Endothelial cell of umbilical vein (primary cell): ENCODE data around the gene TTK. TPM values are rescaled to one million over a fixed set of nuclear protein-coding genes. Genes with fewer than 3 reads are reported as not detected.

Experiments
- BruUV-seq: library from RNA; stranded (reverse); fragments of 400-500 nt; replicated peaks from 2 replicates; lab custom pipeline; 2021; lab: Mats Ljungman, UMichigan
- CTCF ChIA-PET: fragments of 300-600, 350-600 bp; sonication (Branson Sonifier 250); formaldehyde crosslinking; loops from one replicate; lab custom pipeline; 2021; ENCODE audit warnings: antibody characterized with exemption, inconsistent platforms; lab: Charles Lee
- POLR2A ChIA-PET: fragments of 300-600, 350-600 bp; sonication (Branson Sonifier 250); formaldehyde crosslinking; loops from one replicate; lab custom pipeline; 2021; ENCODE audit warnings: antibody characterized with exemption, inconsistent platforms; lab: Charles Lee
- DNase-seq: peaks from one replicate; pipeline ENCODE4 v3.0.0-alpha.2; 2011; ENCODE audit warnings: low read depth, low spot score
- FAIRE-seq: peaks from 2 replicates; lab custom pipeline; 2011; peaks lifted over from hg19 to GRCh38; lab: Jason Lieb, UNC
- H2AFZ ChIP-seq: 2 replicates; pipeline ENCODE4 v1.6.0; 2012; ENCODE audit warnings: low read depth, low read length, control low read depth, inconsistent platforms
- H3K27ac ChIP-seq: 2 replicates; pipeline ENCODE4 v1.5.1; 2011; ENCODE audit warnings: low read depth, mild to moderate bottlenecking, control low read depth, low read length, moderate library complexity; ENCODE audit not compliant: insufficient read depth
- H3K27me3 ChIP-seq, 2 experiments: 2 replicates each; pipeline versions ENCODE4 v1.6.0 to v1.6.1; 2011; ENCODE audit warnings: low read length in 2 of 2, mixed read lengths in 1 of 2; ENCODE audit not compliant: control insufficient read depth in 2 of 2, insufficient read depth in 2 of 2
- H3K36me3 ChIP-seq, 2 experiments: 2 replicates in 1 of 2; 3 replicates in 1 of 2; pipeline ENCODE4 v1.5.1; 2011; ENCODE audit warnings: low read length in 2 of 2, mild to moderate bottlenecking in 1 of 2, moderate library complexity in 1 of 2; ENCODE audit not compliant: control insufficient read depth in 2 of 2, insufficient read depth in 2 of 2; ENCODE audit errors: extremely low read depth in 1 of 2
- H3K4me1 ChIP-seq: 3 replicates; pipeline ENCODE4 v1.5.1; 2011; ENCODE audit warnings: mild to moderate bottlenecking, low read length; ENCODE audit not compliant: control insufficient read depth, insufficient read depth; ENCODE audit errors: extremely low read depth
- H3K4me2 ChIP-seq: 2 replicates; pipeline ENCODE4 v1.6.1; 2011; ENCODE audit warnings: low read length, control low read depth, mixed read lengths; ENCODE audit not compliant: insufficient read depth
- H3K4me3 ChIP-seq, 3 experiments: fragments of 200-600 bp in 1 of 3; sonication (generic), shearing (Covaris generic) in 1 of 3; replicated peaks in 1 of 3; 2 replicates each; pipeline ENCODE4 v1.5.1; 2011 to 2016; ENCODE audit warnings: control low read depth in 3 of 3, low read length in 3 of 3, mild to moderate bottlenecking in 2 of 3, inconsistent platforms in 1 of 3, low read depth in 1 of 3, moderate library complexity in 1 of 3; ENCODE audit not compliant: insufficient read depth in 1 of 3
- H3K79me2 ChIP-seq: 2 replicates; pipeline ENCODE4 v1.6.0; 2012; ENCODE audit warnings: low read length, inconsistent platforms; ENCODE audit not compliant: control insufficient read depth, insufficient read depth
- H3K9ac ChIP-seq: replicated peaks from 2 replicates; pipeline ENCODE3; 2011; ENCODE audit warnings: low read length, control low read depth; ENCODE audit not compliant: insufficient read depth; ENCODE audit errors: extremely low read depth
- H3K9me1 ChIP-seq: replicated peaks from 3 replicates; pipeline ENCODE4 v1.6.0; 2011; ENCODE audit warnings: mild to moderate bottlenecking, low read length; ENCODE audit not compliant: control insufficient read depth, insufficient read depth; ENCODE audit errors: extremely low read depth
- H3K9me3 ChIP-seq: replicated peaks from 2 replicates; pipeline ENCODE4 v1.5.1; 2012; ENCODE audit warnings: low read length, inconsistent platforms; ENCODE audit not compliant: control insufficient read depth, insufficient read depth
- H4K20me1 ChIP-seq: replicated peaks from 2 replicates; pipeline ENCODE3; 2011; ENCODE audit warnings: mild to moderate bottlenecking, low read length; ENCODE audit not compliant: control insufficient read depth, insufficient read depth; ENCODE audit errors: extremely low read depth
- EZH2 ChIP-seq: IDR thresholded peaks from 2 replicates; pipeline ENCODE4 v1.6.1; 2012; ENCODE audit warnings: borderline replicate concordance, low read depth, mild to moderate bottlenecking, moderate library complexity, low read length, inconsistent platforms; ENCODE audit not compliant: severe bottlenecking
- GATA2 ChIP-seq: IDR thresholded peaks from 2 replicates; pipeline ENCODE4 v1.7.0; 2011; ENCODE audit warnings: low read depth, mild to moderate bottlenecking, moderate library complexity, mixed read lengths, low read length; ENCODE audit not compliant: insufficient read length, insufficient read depth
- JUN ChIP-seq: IDR thresholded peaks from 2 replicates; pipeline ENCODE4 v1.6.1; 2011; ENCODE audit warnings: borderline replicate concordance, low read depth; ENCODE audit not compliant: insufficient read length, insufficient read depth
- POLR2A ChIP-seq: IDR thresholded peaks from 2 replicates; pipeline ENCODE4 v1.6.1; 2012; ENCODE audit warnings: low read depth, mild to moderate bottlenecking, control low read depth, low read length
- POLR2AphosphoS5 ChIP-seq: IDR thresholded peaks from 2 replicates; pipeline ENCODE4 v1.6.1; 2012; ENCODE audit warnings: low read depth, mild to moderate bottlenecking, control low read depth, low read length, moderate library complexity; ENCODE audit not compliant: insufficient read depth
- dilution Hi-C: fragments of 300-500 bp; cut with MboI; formaldehyde crosslinking; loops from one replicate; pipeline ENCODE4 v1.15.0; 2019; ENCODE audit warnings: low sequenced_read_pairs; ENCODE audit not compliant: extremely low pct_ligation_motif_present
- intact Hi-C: fragments of 100-400 bp; cut with micrococcal nuclease; formaldehyde crosslinking; loops from one replicate; pipeline ENCODE4 v1.10.0; 2022
- polyA plus RNA-seq, 4 experiments: library from polyadenylated mRNA; depleted of rRNA in 3 of 4; stranded (reverse) in 3 of 4; unstranded in 1 of 4; fragments of >200 nt; gene quantifications; 2 replicates each; pipeline versions ENCODE4 v1.2.1 to v1.2.3, GENCODE V29; 2011 to 2012; ENCODE audit warnings: missing spikeins in 1 of 4
- total RNA-seq: library from RNA; stranded (reverse); gene quantifications from 2 replicates; pipeline ENCODE4 v1.2.3, GENCODE V29; 2021
- TF ChIP-seq, protein P1 (sequence below): IDR thresholded peaks from 2 replicates; pipeline ENCODE4 v1.6.1; 2011; ENCODE audit not compliant: insufficient read depth, insufficient read length

Gene TTK
- total and polyA plus RNA-seq, 2 donors (not counting 3 experiments of a cell fraction or from before 2014, with no cell fraction given): 4.1 to 29.4 TPM

DNA sequence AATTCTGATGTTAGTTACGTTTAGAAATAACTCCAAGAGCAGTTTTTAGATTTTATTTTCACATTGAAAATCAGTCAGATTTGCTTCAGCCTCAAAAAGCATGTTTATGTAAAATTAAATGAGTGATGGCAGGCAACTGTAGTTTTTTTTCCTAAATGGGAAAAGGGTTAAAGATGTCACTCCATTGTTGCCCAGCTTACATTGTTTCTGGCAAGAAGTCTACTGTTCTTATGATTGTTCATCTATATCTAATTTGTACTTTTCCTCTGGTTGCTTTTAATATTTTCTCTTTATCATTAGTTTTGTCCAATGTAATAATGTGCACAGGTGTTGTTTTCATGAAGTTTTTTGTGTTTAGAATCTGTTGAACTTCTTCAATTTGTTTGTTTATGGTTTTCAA lies 6.7 kb upstream of the TTK start:
- no peak for FAIRE-seq
- H3K9me3 ChIP-seq: no peaks in the 10 kb centered on the region
- BruUV-seq: no TSS peak
- intact Hi-C loops (no loop called here), dilution Hi-C loops (no loop called here)
- H3K27me3 ChIP-seq: peaks cover 12 to 20% of the 10 kb centered on the region in 2 experiments
- no peaks in the 10 kb centered on the region for H3K79me2 ChIP-seq
- H3K9ac ChIP-seq: no peak overlapping the region
- H3K4me2 ChIP-seq: no peak overlapping the region
- TF ChIP-seq POLR2AphosphoS5 (no peak), JUN (no peak), POLR2A (no peak)
- TF ChIP-seq, protein P1, sequence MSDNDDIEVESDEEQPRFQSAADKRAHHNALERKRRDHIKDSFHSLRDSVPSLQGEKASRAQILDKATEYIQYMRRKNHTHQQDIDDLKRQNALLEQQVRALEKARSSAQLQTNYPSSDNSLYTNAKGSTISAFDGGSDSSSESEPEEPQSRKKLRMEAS: no peak
- no peak overlapping the region for H3K27ac ChIP-seq
- H4K20me1 ChIP-seq: no peaks in the 10 kb centered on the region
- H3K36me3 ChIP-seq: no peaks in the 10 kb centered on the region
- POLR2A ChIA-PET: no interaction called here
- no peak overlapping the region for H3K4me3 ChIP-seq
- H3K9me1 ChIP-seq: no peaks in the 10 kb centered on the region
- CTCF ChIA-PET: no interaction called here
- no peaks in the 10 kb centered on the region for H3K4me1 ChIP-seq
- no peak for DNase-seq
- H2AFZ ChIP-seq: no peak overlapping the region

GRCh38 chr6:80001337-80001736 lies 3.1 kb upstream of the TTK start:
- Histone ChIP-seq H3K9me1 (no peaks in the 10 kb centered on the region), H3K27ac (no peak overlapping the region), H3K4me1 (peaks cover 9% of the 10 kb centered on the region), H4K20me1 (no peaks in the 10 kb centered on the region), H3K27me3 (peaks cover 5 to 14% of the 10 kb centered on the region in 2 experiments), H2AFZ (no peak overlapping the region), H3K4me2 (no peak overlapping the region), H3K4me3 (no peak overlapping the region), H3K9ac (no peak overlapping the region), H3K79me2 (peaks cover 16% of the 10 kb centered on the region), H3K9me3 (no peaks in the 10 kb centered on the region), H3K36me3 (no peaks in the 10 kb centered on the region)
- dilution Hi-C loops: no loop called here
- ChIA-PET CTCF (interaction anchor here (1.2 kb wide), 1 partner anchor 18 kb away, joined by 3 read pairs; no protein-coding TSS in a partner anchor), POLR2A (interaction anchor here (0.6 kb wide), 1 partner anchor 56 kb away, joined by 3 read pairs; no protein-coding TSS in a partner anchor)
- no TSS peak for BruUV-seq
- intact Hi-C loops: loop anchor here (5.0 kb wide), 1 partner anchor 244 kb away; no protein-coding TSS in a partner anchor
- no peak for FAIRE-seq
- DNase-seq: no peak
- TF ChIP-seq JUN: no peak
- TF ChIP-seq GATA2: no peak
- TF ChIP-seq EZH2: no peak
